HS-5 (cell line): ENCODE results near the gene INSC.

Experiments used
- DNase-seq: peaks from one replicate; pipeline ENCODE4 v3.0.0-alpha.2; 2012; ENCODE audit warnings: low read depth

Gene INSC

GRCh38 chr11:15189641-15190365, 75.1 kb downstream of the INSC start:
- DNase-seq, result no peak

- DNase-seq, result no peak
Measured at GRCh38 chr11:15190611-15191010, 75.9 kb downstream of the INSC start.

- DNase-seq, result no peak
Measured at GRCh38 chr11:15192005-15192556, 77.4 kb downstream of the INSC start.

GRCh38 chr11:15194671-15195415, 80.1 kb downstream of the INSC start:
- DNase-seq, result no peak

GRCh38 chr11:15195454-15196200, 80.9 kb downstream of the INSC start:
- no peak for DNase-seq

GRCh38 chr11:15196704-15197103, 82.0 kb downstream of the INSC start:
- DNase-seq, result no peak

- no peak for DNase-seq
Measured at GRCh38 chr11:15197696-15198095, 83.0 kb downstream of the INSC start.

GRCh38 chr11:15198284-15198683, 83.6 kb downstream of the INSC start:
- DNase-seq, result no peak

- no peak for DNase-seq
Measured at GRCh38 chr11:15199693-15200092, 85.0 kb downstream of the INSC start.

- no peak for DNase-seq
Measured at GRCh38 chr11:15200696-15201095, 86.0 kb downstream of the INSC start.

- no peak for DNase-seq
Measured at GRCh38 chr11:15201586-15201985, 86.9 kb downstream of the INSC start.

GRCh38 chr11:15202626-15203025, 87.9 kb downstream of the INSC start:
- no peak for DNase-seq

- DNase-seq, result no peak
Measured at GRCh38 chr11:15204711-15205110, 90.0 kb downstream of the INSC start.

- no peak for DNase-seq
Measured at GRCh38 chr11:15206791-15207190, 92.1 kb downstream of the INSC start.

- no peak for DNase-seq
Measured at GRCh38 chr11:15208378-15209222, 93.9 kb downstream of the INSC start.

- no peak for DNase-seq
Measured at GRCh38 chr11:15212876-15213275, 98.2 kb downstream of the INSC start.

- no peak for DNase-seq
Measured at GRCh38 chr11:15213471-15214231, 98.9 kb downstream of the INSC start.

- no peak for DNase-seq
Measured at GRCh38 chr11:15215005-15215404, 100.3 kb downstream of the INSC start.

GRCh38 chr11:15216678-15217077, 102.0 kb downstream of the INSC start:
- no peak for DNase-seq

- no peak for DNase-seq
Measured at GRCh38 chr11:15217416-15217815, 102.7 kb downstream of the INSC start.

- DNase-seq, result no peak
Measured at GRCh38 chr11:15222777-15223176, 108.1 kb downstream of the INSC start.
